Activated T-helper 17 cell treated with anti-CD3 and anti-CD28 coated beads, Interleukin-2, amount 50 U/mL, for 72 hours (primary cell): ENCODE data around the gene PODXL. TPM values are rescaled to one million over a fixed set of nuclear protein-coding genes. Genes with fewer than 3 reads are reported as not detected.
A peak's percentile ranks its signal among the peaks of the same experiment; 100 is the strongest.

ENCODE experiments used
- ATAC-seq: fragments of 150-1000 bp; cut with Tn5 transposase; replicated peaks from 2 replicates; pipeline ENCODE4 v1.10.0; 2021; ENCODE audit warnings: mild to moderate bottlenecking, moderate library complexity
- H3K27ac Mint-ChIP-seq: one replicate; pipeline ENCODE4 v1.8.0; 2022; ENCODE audit warnings: mixed read lengths
- H3K27me3 Mint-ChIP-seq: one replicate; pipeline ENCODE4 v1.8.0; 2022; ENCODE audit warnings: mixed read lengths
- H3K36me3 Mint-ChIP-seq: one replicate; pipeline ENCODE4 v1.8.0; 2022; ENCODE audit warnings: low read depth, mild to moderate bottlenecking, mixed read lengths
- H3K4me1 Mint-ChIP-seq: one replicate; pipeline ENCODE4 v1.8.0; 2022; ENCODE audit warnings: mixed read lengths
- H3K4me3 Mint-ChIP-seq: one replicate; pipeline ENCODE4 v1.8.0; 2022; ENCODE audit warnings: mild to moderate bottlenecking, mixed read lengths
- H3K9me3 Mint-ChIP-seq: one replicate; pipeline ENCODE4 v1.8.0; 2022; ENCODE audit warnings: mixed read lengths
- total RNA-seq, 2 donors: library from RNA; stranded (reverse); gene quantifications; one replicate each; pipeline ENCODE4 v1.2.3, GENCODE V29; 2022

PODXL gene
- total RNA-seq, 2 donors from 2014 or later = 0.40 to 1.8 TPM

- Mint-ChIP-seq H3K27me3 (no peaks in the 10 kb centered on the region), H3K4me3 (no peak overlapping the region), H3K27ac (no peak overlapping the region), H3K4me1 (no peaks in the 10 kb centered on the region), H3K9me3 (no peaks in the 10 kb centered on the region), H3K36me3 (no peaks in the 10 kb centered on the region)
- no peak for ATAC-seq
Observed at GRCh38 chr7:131583430-131583829, 27.0 kb upstream of the PODXL start.

- H3K9me3 Mint-ChIP-seq = no peaks in the 10 kb centered on the region
- no peaks in the 10 kb centered on the region for H3K4me1 Mint-ChIP-seq
- H3K27ac Mint-ChIP-seq = no peak overlapping the region
- H3K36me3 Mint-ChIP-seq = no peaks in the 10 kb centered on the region
- ATAC-seq = no peak
- H3K27me3 Mint-ChIP-seq = no peaks in the 10 kb centered on the region
- no peak overlapping the region for H3K4me3 Mint-ChIP-seq
Observed at GRCh38 chr7:131581241-131582051, 25.0 kb upstream of the PODXL start.

GRCh38 chr7:131578602-131579001 is 22.2 kb upstream of the PODXL start:
- H3K27ac Mint-ChIP-seq = no peak overlapping the region
- no peaks in the 10 kb centered on the region for H3K36me3 Mint-ChIP-seq
- H3K27me3 Mint-ChIP-seq = no peaks in the 10 kb centered on the region
- ATAC-seq = no peak
- H3K4me3 Mint-ChIP-seq = no peak overlapping the region
- H3K4me1 Mint-ChIP-seq = no peaks in the 10 kb centered on the region
- H3K9me3 Mint-ChIP-seq = no peaks in the 10 kb centered on the region

GRCh38 chr7:131574741-131575140 is 18.3 kb upstream of the PODXL start:
- Mint-ChIP-seq H3K36me3 (no peaks in the 10 kb centered on the region), H3K4me1 (no peaks in the 10 kb centered on the region), H3K27me3 (no peaks in the 10 kb centered on the region), H3K4me3 (no peak overlapping the region), H3K27ac (no peak overlapping the region), H3K9me3 (no peaks in the 10 kb centered on the region)
- ATAC-seq = no peak

- H3K4me1 Mint-ChIP-seq = no peaks in the 10 kb centered on the region
Observed at GRCh38 chr7:131570401-131570800, 14.0 kb upstream of the PODXL start.

GRCh38 chr7:131568970-131569369 is 12.5 kb upstream of the PODXL start:
- Mint-ChIP-seq H3K36me3 (no peaks in the 10 kb centered on the region), H3K4me3 (no peak overlapping the region), H3K9me3 (no peaks in the 10 kb centered on the region), H3K27me3 (no peaks in the 10 kb centered on the region), H3K27ac (no peak overlapping the region), H3K4me1 (no peaks in the 10 kb centered on the region)
- ATAC-seq = no peak

More at GRCh38 chr7:131570401-131570800, 14.0 kb upstream of the PODXL start:
- no peak overlapping the region for H3K27ac Mint-ChIP-seq
- H3K9me3 Mint-ChIP-seq = no peaks in the 10 kb centered on the region
- H3K4me3 Mint-ChIP-seq = no peak overlapping the region
- H3K36me3 Mint-ChIP-seq = no peaks in the 10 kb centered on the region
- no peaks in the 10 kb centered on the region for H3K27me3 Mint-ChIP-seq
- ATAC-seq = no peak

- Mint-ChIP-seq H3K36me3 (no peaks in the 10 kb centered on the region), H3K9me3 (no peaks in the 10 kb centered on the region), H3K27ac (no peak overlapping the region), H3K4me1 (no peaks in the 10 kb centered on the region), H3K4me3 (no peak overlapping the region), H3K27me3 (no peaks in the 10 kb centered on the region)
- no peak for ATAC-seq
Observed at GRCh38 chr7:131568510-131568909, 12.1 kb upstream of the PODXL start.

- peaks cover 6% of the 10 kb centered on the region for H3K27me3 Mint-ChIP-seq
- no peak for ATAC-seq
- H3K4me1 Mint-ChIP-seq = no peaks in the 10 kb centered on the region
- no peak overlapping the region for H3K4me3 Mint-ChIP-seq
- H3K27ac Mint-ChIP-seq = no peak overlapping the region
- no peaks in the 10 kb centered on the region for H3K9me3 Mint-ChIP-seq
- no peaks in the 10 kb centered on the region for H3K36me3 Mint-ChIP-seq
Observed at GRCh38 chr7:131564640-131565039, 8.2 kb upstream of the PODXL start.

- peaks cover 6% of the 10 kb centered on the region for H3K27me3 Mint-ChIP-seq
- no peaks in the 10 kb centered on the region for H3K36me3 Mint-ChIP-seq
- no peaks in the 10 kb centered on the region for H3K9me3 Mint-ChIP-seq
- no peaks in the 10 kb centered on the region for H3K4me1 Mint-ChIP-seq
- H3K4me3 Mint-ChIP-seq = no peak overlapping the region
- no peak for ATAC-seq
- no peak overlapping the region for H3K27ac Mint-ChIP-seq
Observed at GRCh38 chr7:131563918-131564317, 7.5 kb upstream of the PODXL start.

- no peaks in the 10 kb centered on the region for H3K36me3 Mint-ChIP-seq
Observed at GRCh38 chr7:131562941-131563340, 6.5 kb upstream of the PODXL start.

GRCh38 chr7:131560061-131560460 is 3.6 kb upstream of the PODXL start:
- Mint-ChIP-seq H3K4me1 (no peaks in the 10 kb centered on the region), H3K27ac (no peak overlapping the region), H3K9me3 (no peaks in the 10 kb centered on the region), H3K36me3 (no peaks in the 10 kb centered on the region), H3K27me3 (peaks cover 15% of the 10 kb centered on the region), H3K4me3 (no peak overlapping the region)
- ATAC-seq = no peak

More at GRCh38 chr7:131562941-131563340, 6.5 kb upstream of the PODXL start:
- peaks cover 6% of the 10 kb centered on the region for H3K27me3 Mint-ChIP-seq
- H3K9me3 Mint-ChIP-seq = no peaks in the 10 kb centered on the region
- no peak overlapping the region for H3K4me3 Mint-ChIP-seq
- no peak for ATAC-seq
- no peak overlapping the region for H3K27ac Mint-ChIP-seq
- no peaks in the 10 kb centered on the region for H3K4me1 Mint-ChIP-seq

- H3K27ac Mint-ChIP-seq = no peak overlapping the region
- no peaks in the 10 kb centered on the region for H3K36me3 Mint-ChIP-seq
- no peaks in the 10 kb centered on the region for H3K9me3 Mint-ChIP-seq
- H3K27me3 Mint-ChIP-seq = peaks cover 30% of the 10 kb centered on the region
- peak overlapping the region; percentile 62 for H3K4me3 Mint-ChIP-seq
- ATAC-seq = no peak
- no peaks in the 10 kb centered on the region for H3K4me1 Mint-ChIP-seq
Observed at GRCh38 chr7:131557652-131558385, 1.4 kb upstream of the PODXL start.

- Mint-ChIP-seq H3K36me3 (no peaks in the 10 kb centered on the region), H3K4me1 (no peaks in the 10 kb centered on the region), H3K27ac (no peak overlapping the region), H3K4me3 (peak overlapping the region; percentile 62), H3K9me3 (no peaks in the 10 kb centered on the region), H3K27me3 (peaks cover 35% of the 10 kb centered on the region)
- ATAC-seq = no peak
Observed at GRCh38 chr7:131556909-131557651, 652 bp upstream of the PODXL start.

- H3K4me1 Mint-ChIP-seq = no peaks in the 10 kb centered on the region
- no peaks in the 10 kb centered on the region for H3K9me3 Mint-ChIP-seq
- no peak for ATAC-seq
- peaks cover 32% of the 10 kb centered on the region for H3K27me3 Mint-ChIP-seq
- peak overlapping the region; percentile 68 for H3K4me3 Mint-ChIP-seq
- no peak overlapping the region for H3K27ac Mint-ChIP-seq
- no peaks in the 10 kb centered on the region for H3K36me3 Mint-ChIP-seq
Observed at GRCh38 chr7:131555552-131556052, 826 bp downstream of the PODXL start.
